B cell (primary cell): Measurements from ENCODE around the gene HOXC9. TPM values are rescaled to one million over a fixed set of nuclear protein-coding genes. Genes with fewer than 3 reads are reported as not detected.
A peak's percentile ranks its signal among the peaks of the same experiment; 100 is the strongest.

ENCODE experiments used
- ATAC-seq: fragments of 200-7000 bp; cut with Tn5 transposase; one replicate; pipeline ENCODE4 v1.10.0; 2021; ENCODE audit warnings: low read depth, mild to moderate bottlenecking, moderate number of reproducible peaks, moderate library complexity
- CTCF ChIA-PET: fragments of 350-600 bp; sonication (Branson Sonifier 250); formaldehyde crosslinking; loops from one replicate; lab custom pipeline; 2021; ENCODE audit warnings: antibody characterized with exemption, inconsistent platforms; lab: Charles Lee
- POLR2A ChIA-PET: fragments of 350-600 bp; sonication (Branson Sonifier 250); formaldehyde crosslinking; loops from one replicate; lab custom pipeline; 2021; ENCODE audit warnings: antibody characterized with exemption; lab: Charles Lee
- DNase-seq: peaks from one replicate; pipeline ENCODE4 v3.0.0; 2013
- H2AFZ ChIP-seq: 2 replicates; pipeline ENCODE4 v1.6.1; 2012; ENCODE audit warnings: mild to moderate bottlenecking, low read depth, low read length; ENCODE audit not compliant: insufficient read depth, poor library complexity, severe bottlenecking
- H3K27ac ChIP-seq, 2 donors: 1 replicate in 1 of 2; 2 replicates in 1 of 2; pipeline ENCODE4 v1.5.1; 2012 to 2013; ENCODE audit warnings: low read length in 2 of 2, mild to moderate bottlenecking in 2 of 2, moderate library complexity in 1 of 2
- H3K27me3 ChIP-seq, 4 experiments: fragments of 200-600 bp in 1 of 4; sonication (generic) in 1 of 4; replicated peaks in 1 of 4; 1 replicate in 2 of 4; 2 replicates in 2 of 4; pipeline versions ENCODE4 v1.6.1 to v1.7.0; 2013 to 2016; ENCODE audit warnings: low read length in 3 of 4, mild to moderate bottlenecking in 2 of 4, mixed read lengths in 1 of 4, moderate library complexity in 1 of 4; ENCODE audit not compliant: insufficient read depth in 4 of 4, control insufficient read depth in 3 of 4; ENCODE audit errors: control extremely low read depth in 1 of 4
- H3K36me3 ChIP-seq, 2 experiments: replicated peaks in 1 of 2; 1 replicate in 1 of 2; 2 replicates in 1 of 2; pipeline versions ENCODE4 v1.6.1 to v1.7.1; 2013; ENCODE audit warnings: low read length in 1 of 2; ENCODE audit not compliant: insufficient read depth in 2 of 2, control insufficient read depth in 1 of 2; ENCODE audit errors: control extremely low read depth in 1 of 2, extremely low read depth in 1 of 2
- H3K4me1 ChIP-seq, 2 donors: fragments of 200-600 bp in 1 of 2; sonication (generic) in 1 of 2; 1 replicate in 1 of 2; 2 replicates in 1 of 2; pipeline versions ENCODE4 v1.5.1 to v1.6.1; 2013 to 2017; ENCODE audit warnings: low read length in 2 of 2; ENCODE audit not compliant: control insufficient read depth in 2 of 2, insufficient read depth in 2 of 2
- H3K4me2 ChIP-seq: replicated peaks from 2 replicates; pipeline ENCODE3; 2012; ENCODE audit warnings: mild to moderate bottlenecking, low read depth, low read length; ENCODE audit not compliant: poor library complexity, severe bottlenecking
- H3K4me3 ChIP-seq, 5 experiments: fragments of 200-600 bp in 1 of 5; sonication (generic) in 1 of 5; 1 replicate in 3 of 5; 2 replicates in 2 of 5; pipeline versions ENCODE4 v1.5.1 to v1.7.0; 2011 to 2016; ENCODE audit warnings: low read length in 4 of 5, mild to moderate bottlenecking in 4 of 5, low read depth in 2 of 5, control low read depth in 1 of 5, moderate library complexity in 1 of 5; ENCODE audit not compliant: insufficient read depth in 1 of 5; ENCODE audit errors: control extremely low read depth in 1 of 5, extremely low read depth in 1 of 5
- H3K79me2 ChIP-seq: fragments of 200-600 bp; sonication (generic); one replicate; pipeline ENCODE4 v1.6.0; 2016; ENCODE audit warnings: low read length; ENCODE audit not compliant: control insufficient read depth, insufficient read depth
- H3K9ac ChIP-seq: fragments of 200-600 bp; sonication (generic); 2 replicates; pipeline ENCODE4 v1.6.1; 2017; ENCODE audit warnings: mild to moderate bottlenecking, low read length, moderate library complexity
- H3K9me3 ChIP-seq, 3 donors: one replicate each; pipeline versions ENCODE4 v1.6.1 to v1.7.1; 2013; ENCODE audit warnings: low read length in 2 of 3; ENCODE audit not compliant: control insufficient read depth in 2 of 3, insufficient read depth in 1 of 3; ENCODE audit errors: control extremely low read depth in 1 of 3
- H4K20me1 ChIP-seq: 2 replicates; pipeline ENCODE4 v1.6.0; 2012; ENCODE audit warnings: mild to moderate bottlenecking, low read length; ENCODE audit not compliant: insufficient read depth, control insufficient read depth, poor library complexity, severe bottlenecking
- H3K27ac Mint-ChIP-seq: one replicate; pipeline ENCODE4 v1.8.0; 2021; ENCODE audit warnings: mixed read lengths
- H3K27me3 Mint-ChIP-seq: one replicate; pipeline ENCODE4 v1.8.0; 2021; ENCODE audit warnings: mixed read lengths
- H3K4me1 Mint-ChIP-seq: one replicate; pipeline ENCODE4 v1.8.0; 2021; ENCODE audit warnings: mixed read lengths
- H3K4me3 Mint-ChIP-seq: one replicate; pipeline ENCODE4 v1.8.0; 2021; ENCODE audit warnings: mixed read lengths
- H3K9me3 Mint-ChIP-seq: one replicate; pipeline ENCODE4 v1.8.0; 2022; ENCODE audit warnings: mixed read lengths; ENCODE audit not compliant: insufficient read depth
- CTCF ChIP-seq: fragments of 200-600 bp; IDR thresholded peaks from one replicate; pipeline ENCODE4 v1.8.0; 2022; ENCODE audit warnings: antibody characterized with exemption, mild to moderate bottlenecking
- EZH2 ChIP-seq: IDR thresholded peaks from 2 replicates; pipeline ENCODE4 v1.6.1; 2012; ENCODE audit warnings: borderline replicate concordance, low read depth, mild to moderate bottlenecking, moderate library complexity, low read length; ENCODE audit not compliant: insufficient read depth, poor library complexity, severe bottlenecking
- WGBS: methylation state at CpG from one replicate; pipeline ENCODE4 v1.1.5; 2013; ENCODE audit warnings: missing lambda C conversion rate; ENCODE audit not compliant: insufficient coverage; 5-methylcytosine and 5-hydroxymethylcytosine counted together
- intact Hi-C: fragments of 100-400 bp; cut with micrococcal nuclease; formaldehyde crosslinking; loops from one replicate; pipeline ENCODE4 v1.10.0; 2022
- polyA plus RNA-seq: library from polyadenylated mRNA; depleted of rRNA; stranded (reverse); fragments of >200 nt; gene quantifications from 2 replicates; pipeline ENCODE4 v1.2.3, GENCODE V29; 2012
- total RNA-seq, 2 donors: library from RNA; stranded (reverse); fragments of 120-200 nt in 1 of 2; gene quantifications; 1 replicate in 1 of 2; 2 replicates in 1 of 2; pipeline versions ENCODE4 v1.2.3 to v1.2.4, GENCODE V29; 2013 to 2022

The HOXC9 gene
- total and polyA plus RNA-seq, 2 donors (not counting 1 experiment from before 2014, with no cell fraction given) = not detected

DNA sequence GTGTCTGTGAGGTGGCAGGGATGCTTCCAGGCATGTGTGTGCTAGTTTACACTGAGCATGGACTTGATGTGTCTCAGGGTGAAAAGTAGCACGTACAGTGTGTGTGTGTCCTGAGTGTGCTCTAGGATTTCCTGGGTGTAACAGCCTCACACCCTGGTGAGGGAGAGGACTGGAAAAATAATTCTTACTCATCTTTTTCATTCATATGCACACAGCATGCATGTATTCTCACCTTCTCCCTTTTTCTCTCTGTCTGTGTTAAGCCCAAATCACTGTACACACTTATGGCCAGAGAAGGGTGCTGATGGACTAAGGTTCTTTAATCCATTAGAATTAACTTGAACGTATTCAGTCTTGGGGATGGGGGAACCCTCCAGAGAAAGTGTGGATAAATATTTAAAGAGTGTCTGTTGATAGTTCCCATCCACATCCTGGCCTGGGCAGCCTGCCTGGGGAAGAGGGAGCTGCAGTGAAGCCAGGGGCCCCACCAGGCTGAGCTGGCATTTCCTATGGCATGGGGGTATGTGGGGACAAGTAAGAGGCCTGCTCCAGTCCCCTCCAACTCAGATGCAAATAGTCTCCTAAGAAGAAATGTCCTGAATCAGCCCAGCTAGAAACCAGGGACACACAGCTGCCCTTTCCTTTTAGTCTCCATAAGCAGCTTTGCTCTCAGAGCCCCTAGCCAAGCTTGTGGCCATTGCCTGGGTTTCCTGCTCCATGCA, 7.7 kb downstream of the HOXC9 start:
- CTCF ChIA-PET = interaction anchor here (0.8 to 6.7 kb wide), 8 partner anchors 20 to 354 kb away, joined by 3 to 159 read pairs (median 32); partner anchors contain the start of genes HOXC5, HOXC6 and SMUG1
- intact Hi-C loops = loop anchor here (5.0 to 10.0 kb wide), 3 partner anchors 45 to 357 kb away; partner anchors contain the start of genes CBX5, GPR84, HNRNPA1 and HOXC4
- Histone ChIP-seq H3K79me2 (no peaks in the 10 kb centered on the region), H3K9ac (no peak overlapping the region), H3K4me1 (peaks cover 30 to 55% of the 10 kb centered on the region in 2 donors), H3K4me2 (no peak overlapping the region), H4K20me1 (no peaks in the 10 kb centered on the region), H2AFZ (no peak overlapping the region), H3K27ac (no peak overlapping the region), H3K27me3 (peaks cover 0 to 91% (median 77%) of the 10 kb centered on the region in 4 experiments), H3K36me3 (no peaks in the 10 kb centered on the region), H3K4me3 (no peak overlapping the region), H3K9me3 (peaks cover 0 to 43% (median 0%) of the 10 kb centered on the region in 3 donors)
- Mint-ChIP-seq H3K9me3 (no peaks in the 10 kb centered on the region), H3K27me3 (peaks cover 74% of the 10 kb centered on the region), H3K4me3 (no peak overlapping the region), H3K27ac (peak overlapping the region; percentile 5), H3K4me1 (peaks cover 32% of the 10 kb centered on the region)
- POLR2A ChIA-PET = interaction anchor here (0.6 kb wide), 1 partner anchor 209 kb away, joined by 3 read pairs; no protein-coding TSS in a partner anchor
- no peak for ATAC-seq
- no CpG with 5 or more reads among the region's 2 CpGs for WGBS
- no peak for DNase-seq
- no peak for TF ChIP-seq CTCF
- no peak for TF ChIP-seq EZH2

DNA sequence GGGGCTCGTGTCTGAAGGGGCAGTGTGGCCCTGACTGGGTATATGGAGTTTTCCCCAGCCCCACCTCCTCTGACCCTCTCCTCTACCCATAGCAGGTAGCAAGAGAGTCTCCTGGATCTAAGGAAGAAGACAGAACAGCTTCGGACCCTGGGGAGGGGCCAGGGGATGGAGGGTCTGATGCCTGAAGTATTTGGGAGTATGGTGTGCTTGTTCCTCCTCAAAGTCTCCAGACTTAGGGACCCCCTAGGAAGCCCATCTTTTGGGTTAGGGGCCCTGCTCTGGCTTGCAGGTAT, 8.2 kb downstream of the HOXC9 start:
- Histone ChIP-seq H3K9me3 (peaks cover 0 to 43% (median 0%) of the 10 kb centered on the region in 3 donors), H3K4me2 (no peak overlapping the region), H3K4me3 (no peak overlapping the region), H3K9ac (no peak overlapping the region), H4K20me1 (no peaks in the 10 kb centered on the region), H3K36me3 (no peaks in the 10 kb centered on the region), H3K27ac (no peak overlapping the region), H3K79me2 (no peaks in the 10 kb centered on the region), H3K4me1 (peaks cover 30 to 60% of the 10 kb centered on the region in 2 donors), H2AFZ (no peak overlapping the region), H3K27me3 (peaks cover 0 to 91% (median 78%) of the 10 kb centered on the region in 4 experiments)
- TF ChIP-seq CTCF (no peak), EZH2 (no peak)
- DNase-seq (no peak), ATAC-seq (no peak)
- ChIA-PET POLR2A (no interaction called here), CTCF (interaction anchor here (0.8 to 6.7 kb wide), 7 partner anchors 24 to 354 kb away, joined by 3 to 159 read pairs (median 56); partner anchors contain the start of genes HOXC5 and SMUG1)
- H3K27me3 Mint-ChIP-seq = peaks cover 74% of the 10 kb centered on the region
- H3K4me1 Mint-ChIP-seq = peaks cover 32% of the 10 kb centered on the region
- intact Hi-C loops = loop anchor here (5.0 to 10.0 kb wide), 3 partner anchors 44 to 357 kb away; partner anchors contain the start of genes CBX5, GPR84, HNRNPA1 and HOXC4
- WGBS = 20% methylated on average over 1 of the region's 2 CpGs
- H3K9me3 Mint-ChIP-seq = no peaks in the 10 kb centered on the region
- no peak overlapping the region for H3K27ac Mint-ChIP-seq
- peak overlapping the region; percentile 8 for H3K4me3 Mint-ChIP-seq
